ENCODE measurements around the gene CDH23.

The CDH23 gene

DNA sequence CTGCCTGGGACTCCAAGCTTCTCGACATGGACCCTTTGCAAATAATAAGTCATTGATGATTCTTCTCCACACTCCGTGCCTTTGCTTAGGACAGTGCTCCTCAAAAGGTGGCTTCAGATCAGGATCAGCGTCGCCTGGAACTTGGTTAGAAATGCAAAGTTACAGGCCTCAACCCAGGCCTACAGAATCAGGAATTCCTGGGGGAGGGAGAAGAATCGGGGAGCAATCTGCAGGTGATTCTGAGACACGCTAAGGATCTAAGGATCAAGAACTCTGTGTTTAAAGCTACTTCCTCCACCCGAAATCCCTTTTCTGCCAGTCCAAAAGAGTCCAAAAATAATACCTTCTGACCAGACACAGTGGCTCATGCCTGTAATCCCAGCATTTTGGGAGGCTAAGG, 244.7 kb downstream of the CDH23 start:
- in situ Hi-C loops (cut with HindIII; ENCODE audit: low sequenced_read_pairs), result no loop called here
- TF ChIP-seq, protein P1, sequence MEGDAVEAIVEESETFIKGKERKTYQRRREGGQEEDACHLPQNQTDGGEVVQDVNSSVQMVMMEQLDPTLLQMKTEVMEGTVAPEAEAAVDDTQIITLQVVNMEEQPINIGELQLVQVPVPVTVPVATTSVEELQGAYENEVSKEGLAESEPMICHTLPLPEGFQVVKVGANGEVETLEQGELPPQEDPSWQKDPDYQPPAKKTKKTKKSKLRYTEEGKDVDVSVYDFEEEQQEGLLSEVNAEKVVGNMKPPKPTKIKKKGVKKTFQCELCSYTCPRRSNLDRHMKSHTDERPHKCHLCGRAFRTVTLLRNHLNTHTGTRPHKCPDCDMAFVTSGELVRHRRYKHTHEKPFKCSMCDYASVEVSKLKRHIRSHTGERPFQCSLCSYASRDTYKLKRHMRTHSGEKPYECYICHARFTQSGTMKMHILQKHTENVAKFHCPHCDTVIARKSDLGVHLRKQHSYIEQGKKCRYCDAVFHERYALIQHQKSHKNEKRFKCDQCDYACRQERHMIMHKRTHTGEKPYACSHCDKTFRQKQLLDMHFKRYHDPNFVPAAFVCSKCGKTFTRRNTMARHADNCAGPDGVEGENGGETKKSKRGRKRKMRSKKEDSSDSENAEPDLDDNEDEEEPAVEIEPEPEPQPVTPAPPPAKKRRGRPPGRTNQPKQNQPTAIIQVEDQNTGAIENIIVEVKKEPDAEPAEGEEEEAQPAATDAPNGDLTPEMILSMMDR (IDR thresholded peaks at IDR 0.05; ENCODE audit: low read depth, low read length), result no peak
- H3K4me3 ChIP-seq (ENCODE audit: low read depth, low read length), result no peak overlapping the region
- DNase-seq (ENCODE audit: low read depth, low spot score), result no peak

- in situ Hi-C loops (cut with HindIII; ENCODE audit: low sequenced_read_pairs), result no loop called here
- DNase-seq (ENCODE audit: low read depth, low spot score), result no peak
- TF ChIP-seq, protein P1 (IDR thresholded peaks at IDR 0.05; ENCODE audit: low read depth, low read length), result no peak
- H3K4me3 ChIP-seq (ENCODE audit: low read depth, low read length), result no peak overlapping the region
Observed at GRCh38 chr10:71641986-71642385, 245.3 kb downstream of the CDH23 start.

DNA sequence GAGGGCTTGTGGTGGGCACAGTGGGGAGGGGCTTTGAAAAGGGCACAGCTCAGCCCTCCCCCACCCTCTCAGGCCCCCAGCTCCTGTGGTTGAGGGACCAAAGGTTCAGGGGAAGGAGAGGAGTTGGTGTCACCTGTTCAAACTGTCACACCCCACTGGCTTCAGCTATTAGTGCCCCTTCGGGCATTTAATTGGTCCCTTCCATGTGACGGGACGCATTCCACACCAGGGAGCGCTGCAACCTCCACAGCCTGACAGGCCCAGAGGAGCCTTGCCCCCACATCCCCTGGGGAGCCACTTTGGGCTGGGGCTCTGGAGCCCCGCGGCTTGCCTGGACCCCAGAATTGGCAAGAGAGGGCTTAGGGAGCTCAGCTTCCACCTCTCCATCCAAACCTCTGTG, 247.2 kb downstream of the CDH23 start:
- H3K4me3 ChIP-seq (ENCODE audit: low read depth, low read length), result no peak overlapping the region
- no peak for DNase-seq (ENCODE audit: low read depth, low spot score)
- in situ Hi-C loops (cut with HindIII; ENCODE audit: low sequenced_read_pairs), result no loop called here
- TF ChIP-seq, protein P1 (IDR thresholded peaks at IDR 0.05; ENCODE audit: low read depth, low read length), result no peak

GRCh38 chr10:71644307-71645180, 247.8 kb downstream of the CDH23 start:
- no peak overlapping the region for H3K4me3 ChIP-seq (ENCODE audit: low read depth, low read length)
- no peak for DNase-seq (ENCODE audit: low read depth, low spot score)
- in situ Hi-C loops (cut with HindIII; ENCODE audit: low sequenced_read_pairs), result no loop called here
- TF ChIP-seq, protein P1 (IDR thresholded peaks at IDR 0.05; ENCODE audit: low read depth, low read length), result no peak

GRCh38 chr10:71645185-71645584, 248.5 kb downstream of the CDH23 start:
- H3K4me3 ChIP-seq (ENCODE audit: low read depth, low read length), result no peak overlapping the region
- TF ChIP-seq, protein P1 (IDR thresholded peaks at IDR 0.05; ENCODE audit: low read depth, low read length), result no peak
- no peak for DNase-seq (ENCODE audit: low read depth, low spot score)
- in situ Hi-C loops (cut with HindIII; ENCODE audit: low sequenced_read_pairs), result no loop called here

- TF ChIP-seq, protein P1 (IDR thresholded peaks at IDR 0.05; ENCODE audit: low read depth, low read length), result no peak
- in situ Hi-C loops (cut with HindIII; ENCODE audit: low sequenced_read_pairs), result no loop called here
- no peak overlapping the region for H3K4me3 ChIP-seq (ENCODE audit: low read depth, low read length)
- DNase-seq (ENCODE audit: low read depth, low spot score), result no peak
Observed at GRCh38 chr10:71646037-71646436, 249.3 kb downstream of the CDH23 start.

All from astrocyte of the spinal cord (primary cell).